GM19099 (cell line): ENCODE results near the gene MARCHF9.
A peak's percentile ranks its signal among the peaks of the same experiment; 100 is the strongest.

Experiments used
- POLR2A ChIP-seq: IDR thresholded peaks from 3 replicates; pipeline ENCODE4 v1.6.1; 2011; ENCODE audit warnings: low read depth; ENCODE audit not compliant: insufficient read length; ENCODE audit errors: extremely low read depth

The MARCHF9 gene

DNA sequence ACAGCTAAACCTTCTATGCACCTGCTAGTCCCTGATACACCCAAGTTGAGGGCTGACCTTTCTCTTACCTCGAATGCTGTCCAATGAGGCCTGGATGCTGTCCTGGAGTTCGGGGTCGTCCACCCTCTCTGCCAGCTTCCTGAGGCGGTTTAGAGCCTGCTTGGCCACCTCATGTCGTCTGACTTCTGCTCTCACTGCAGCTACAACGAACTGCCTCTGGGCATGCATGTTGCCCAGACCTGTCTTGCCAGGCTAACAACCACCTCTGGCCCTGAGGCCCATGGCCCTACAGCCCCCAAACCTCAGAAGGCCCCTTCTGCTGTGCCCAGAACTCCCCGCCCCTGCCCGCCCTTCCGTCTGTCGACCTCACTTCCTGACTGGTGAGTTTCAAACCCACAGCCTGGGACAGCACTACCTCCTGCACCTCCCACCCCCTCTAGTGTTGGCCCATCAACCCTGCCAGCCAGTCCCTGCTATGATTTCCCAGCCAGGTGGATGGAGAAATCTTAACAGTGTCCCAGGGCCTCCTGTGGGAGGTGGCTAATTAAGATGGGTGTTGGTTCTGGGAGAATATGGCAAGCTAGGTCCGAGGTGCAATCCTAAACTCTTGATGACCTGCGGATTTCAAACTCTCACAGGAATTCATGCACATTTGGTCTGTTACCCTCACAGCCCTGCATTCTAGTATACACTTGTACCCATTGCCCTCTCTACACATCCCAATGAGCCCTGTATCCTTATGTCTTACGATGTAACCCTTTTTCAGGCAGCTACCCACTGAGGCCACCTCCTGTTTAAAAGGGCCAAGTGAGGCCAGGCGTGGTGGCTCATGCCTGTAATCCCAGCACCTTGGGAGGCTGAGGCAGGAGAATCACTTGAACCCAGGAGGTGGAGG is 12.8 kb upstream of the MARCHF9 start:
- TF ChIP-seq POLR2A, result peak; percentile 55

DNA sequence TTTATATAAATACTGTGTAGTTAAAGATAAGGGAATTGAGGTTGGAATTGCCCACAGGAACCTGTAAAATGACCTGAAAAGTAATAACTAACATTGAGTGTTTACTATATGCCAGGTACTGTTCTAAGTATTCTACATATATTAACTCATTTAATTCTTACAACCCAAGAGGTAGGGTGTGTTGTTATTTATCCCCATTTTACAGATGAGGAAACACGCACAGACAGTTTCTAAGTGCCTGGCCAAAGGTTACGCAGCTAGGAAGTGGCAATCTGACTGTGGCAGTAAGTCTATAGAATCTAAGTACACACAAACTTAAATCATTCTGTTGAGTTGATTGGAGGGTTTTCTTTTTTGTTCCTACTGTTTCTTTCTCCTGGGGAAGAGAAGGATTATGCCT is 11.1 kb upstream of the MARCHF9 start:
- no peak for TF ChIP-seq POLR2A

DNA sequence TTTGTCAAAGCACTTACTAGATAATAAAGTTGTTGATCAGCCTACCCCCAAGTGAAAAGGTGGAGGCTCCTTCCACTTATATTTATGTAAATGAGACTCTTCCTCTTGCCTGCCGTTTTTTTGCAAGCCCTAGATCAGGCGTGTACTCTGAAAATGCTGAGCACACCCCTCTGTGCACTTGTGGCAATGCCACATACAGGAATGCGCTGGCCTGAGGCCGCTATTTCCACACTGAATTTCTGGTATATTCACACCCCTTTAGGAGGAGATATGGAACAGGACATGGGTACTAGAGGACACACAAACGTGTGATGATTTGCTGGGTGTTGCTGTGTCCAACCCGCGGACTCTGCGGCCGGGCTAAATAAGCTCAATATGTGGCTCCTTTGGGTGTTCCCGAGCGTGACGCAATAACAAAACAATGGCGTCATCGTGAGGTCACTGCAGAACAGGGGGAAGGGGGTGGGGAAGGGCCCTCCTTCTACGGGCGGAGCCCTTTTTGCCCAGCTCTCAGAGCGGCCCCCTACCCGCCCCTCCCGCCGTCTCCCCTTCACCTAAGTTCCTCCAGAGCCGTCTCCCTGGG is 10.6 kb upstream of the MARCHF9 start:
- no peak for TF ChIP-seq POLR2A

DNA sequence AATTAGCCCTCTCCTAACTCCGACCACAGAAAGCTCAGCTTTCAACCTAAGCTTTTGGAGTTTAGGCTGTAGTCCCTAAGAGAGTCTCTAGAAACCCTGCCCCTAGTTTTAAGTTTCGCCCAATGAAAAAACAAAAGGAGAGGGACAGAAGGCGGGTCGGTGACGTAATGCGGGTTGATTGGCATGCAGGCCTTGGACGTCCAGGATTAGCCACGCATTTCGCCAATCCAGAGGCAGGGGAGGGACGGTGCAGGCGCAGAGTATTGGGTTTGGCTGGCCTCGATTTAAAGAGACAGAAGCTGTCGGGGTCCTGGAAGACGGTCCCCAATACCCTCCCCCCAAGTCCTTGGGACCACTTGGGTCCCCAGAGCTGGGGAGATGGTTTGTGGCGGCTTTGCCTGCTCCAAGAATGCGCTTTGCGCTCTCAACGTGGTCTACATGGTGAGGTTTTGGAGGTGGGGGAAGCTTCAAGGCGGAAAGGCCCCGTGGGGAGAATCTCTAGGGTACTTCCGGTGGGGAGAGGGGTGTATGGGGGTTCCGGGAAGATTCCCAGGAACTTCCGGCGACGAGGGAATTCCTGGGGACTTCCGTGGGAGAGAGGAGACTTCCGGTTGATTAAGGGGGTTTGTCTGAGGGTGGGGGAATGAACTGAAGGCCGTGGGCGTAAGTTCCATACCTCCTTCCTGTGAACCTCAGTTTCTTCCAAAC is 10.0 kb upstream of the MARCHF9 start, which contains the start of gene TSPAN31:
Gene TSPAN31 (plus strand): TSS at position 263 of the 708 bp plus-strand sequence. CDS start 116 bp downstream, at position 379.
- peak; percentile 58 for TF ChIP-seq POLR2A

DNA sequence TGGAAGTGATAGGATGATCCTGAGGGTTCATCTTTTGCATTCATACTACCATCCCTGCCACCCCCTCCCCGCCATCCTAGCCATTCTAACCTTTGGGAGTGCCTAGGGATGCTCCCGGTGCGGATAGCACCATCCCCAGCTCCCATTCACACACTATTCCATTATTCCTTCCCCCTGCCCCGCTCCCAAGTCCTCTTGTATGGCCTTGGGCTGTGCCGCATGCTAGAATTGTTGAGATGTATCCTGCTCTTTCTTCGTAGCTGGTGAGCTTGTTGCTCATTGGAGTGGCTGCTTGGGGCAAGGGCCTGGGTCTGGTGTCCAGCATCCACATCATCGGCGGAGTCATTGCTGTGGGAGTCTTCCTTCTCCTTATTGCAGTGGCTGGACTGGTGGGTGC is 9.4 kb upstream of the MARCHF9 start:
- no peak for TF ChIP-seq POLR2A

DNA sequence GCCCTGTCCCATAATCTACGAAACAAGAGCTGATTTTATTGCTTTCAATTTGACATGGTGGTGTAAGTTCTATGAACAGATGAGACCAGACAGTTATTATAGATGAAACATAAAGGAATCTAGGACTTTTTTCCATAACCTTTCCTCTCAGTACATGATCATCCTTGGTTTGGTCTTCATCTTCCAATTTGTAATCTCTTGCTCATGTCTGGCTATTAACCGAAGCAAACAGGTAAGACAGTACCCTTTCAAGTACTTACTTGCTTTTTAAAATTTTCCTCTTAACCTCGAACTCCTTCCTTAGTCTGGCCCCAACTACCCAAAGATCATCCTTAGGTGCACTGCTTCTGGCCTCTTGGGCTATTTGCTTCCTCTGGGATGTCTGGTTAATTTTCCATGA is 8.9 kb upstream of the MARCHF9 start:
- TF ChIP-seq POLR2A, result no peak

DNA sequence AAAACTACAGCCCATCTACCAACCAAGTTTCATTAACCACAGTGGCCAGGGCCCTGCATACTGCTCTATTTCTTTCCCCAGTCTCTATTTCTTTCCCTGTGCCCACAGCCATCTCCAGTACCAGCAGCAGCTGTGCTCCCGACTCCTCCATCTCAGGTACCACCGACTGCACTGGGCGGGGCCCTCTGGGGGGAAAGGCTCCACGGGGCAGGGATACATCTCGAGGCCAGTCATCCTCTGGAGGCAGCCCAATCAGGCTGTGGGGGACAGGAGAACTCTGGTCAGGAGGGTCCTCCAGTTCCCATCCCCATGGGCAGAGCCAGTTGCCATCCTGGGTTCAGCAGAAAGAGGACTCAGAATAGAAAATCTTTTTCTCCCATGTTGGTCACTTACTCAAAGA is 5.8 kb upstream of the MARCHF9 start:
- no peak for TF ChIP-seq POLR2A

DNA sequence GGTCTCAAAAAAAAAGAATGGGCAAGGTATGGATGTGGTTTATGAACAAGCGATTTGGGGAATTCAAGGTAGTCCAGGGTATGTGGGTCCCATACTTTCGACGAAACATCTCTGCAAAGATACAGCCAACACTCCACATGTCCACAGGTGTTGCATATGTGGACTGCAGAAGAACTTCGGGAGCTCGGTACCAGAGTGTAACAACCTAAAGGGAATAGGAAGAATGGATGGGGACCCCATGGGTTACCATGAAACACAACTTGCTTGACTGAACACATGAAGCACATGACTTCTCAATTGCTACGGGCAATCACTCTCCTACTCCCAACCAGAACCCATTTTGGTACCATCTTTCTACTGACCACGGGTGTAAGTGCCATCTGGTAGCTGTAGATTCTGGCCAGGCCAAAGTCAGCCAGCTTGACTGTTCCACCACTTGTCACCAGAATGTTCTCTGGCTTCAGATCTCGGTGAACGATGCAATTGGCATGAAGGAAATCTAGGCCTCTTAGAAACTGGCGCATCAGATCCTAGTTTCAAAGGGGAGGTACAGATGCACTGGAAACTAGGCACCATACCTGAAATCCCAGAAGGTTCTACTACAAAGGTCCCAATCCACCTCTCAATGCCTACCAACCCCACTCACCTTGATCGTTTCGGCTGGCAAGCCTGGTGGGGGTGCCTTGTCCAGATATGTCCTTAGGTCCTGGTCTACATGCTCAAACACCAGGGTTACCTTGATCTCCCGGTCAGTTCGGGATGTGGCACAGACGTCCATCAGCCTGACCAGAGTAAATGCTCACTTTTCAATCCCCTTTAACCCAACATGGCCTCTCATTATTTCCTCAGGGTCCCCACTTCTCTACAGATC is 4.1 kb upstream of the MARCHF9 start:
- TF ChIP-seq POLR2A, result peak; percentile 33

DNA sequence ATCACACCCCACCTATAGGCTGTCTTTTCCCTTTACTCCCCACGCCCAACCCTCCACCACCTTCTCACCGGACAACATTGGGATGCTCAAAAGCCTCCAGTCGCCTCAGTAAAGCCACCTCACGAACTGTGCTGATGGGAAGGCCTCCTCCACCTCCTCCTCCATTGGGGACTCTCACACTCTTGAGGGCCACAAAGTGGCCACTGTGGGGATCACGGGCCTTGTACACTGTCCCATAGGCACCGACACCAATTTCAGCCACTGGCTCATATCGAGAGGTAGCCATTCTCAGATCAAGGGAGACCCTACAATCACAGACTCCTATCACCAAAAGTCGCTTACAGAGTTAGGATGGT is 3.5 kb upstream of the MARCHF9 start:
- TF ChIP-seq POLR2A, result no peak

DNA sequence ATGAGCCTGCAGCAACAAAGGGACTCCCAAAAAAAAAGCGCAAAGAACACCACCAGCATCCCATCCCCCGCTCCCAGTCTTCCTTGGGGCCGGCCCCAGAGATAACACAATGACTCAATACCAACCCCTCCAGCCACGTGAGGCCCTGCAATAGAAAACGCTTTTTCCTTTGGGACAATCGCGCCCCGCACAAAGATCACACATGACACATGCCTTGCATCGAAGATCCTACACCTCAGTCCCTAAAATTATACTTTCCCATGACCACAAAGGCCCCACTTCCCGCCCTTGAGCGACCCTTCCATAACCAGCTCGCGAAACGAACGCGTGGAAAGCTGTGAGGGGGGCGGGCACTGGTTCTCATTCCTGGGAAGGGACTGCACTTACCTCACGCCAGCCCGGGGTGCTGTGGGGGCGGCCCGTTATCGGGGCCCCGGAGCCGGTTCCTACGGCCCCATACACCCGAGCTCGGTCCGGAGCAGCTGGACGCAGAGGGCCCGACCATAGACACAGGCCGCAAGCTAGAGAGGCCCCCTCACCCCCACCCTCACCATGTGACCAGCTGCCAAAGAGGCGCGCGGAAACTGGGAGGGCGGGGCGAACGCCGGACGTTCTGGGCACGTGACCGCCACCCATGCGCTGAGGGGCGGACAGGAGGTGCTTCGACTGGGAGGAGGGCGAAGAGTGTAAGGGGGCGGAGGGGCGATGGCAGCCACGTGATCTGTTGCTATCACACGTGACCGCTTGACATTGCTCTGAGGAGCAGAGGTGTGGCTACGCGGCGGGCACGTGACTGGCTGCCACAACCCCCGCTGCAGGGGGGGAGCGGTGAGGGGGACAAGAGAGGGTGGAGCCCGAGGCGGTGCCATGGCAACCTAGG is 2.9 kb upstream of the MARCHF9 start, which contains the start of gene CDK4:
Gene CDK4 (minus strand): TSS at position 523 of the 880 bp plus-strand sequence. CDS start 593 bp downstream, outside the sequence.
- TF ChIP-seq POLR2A, result peak; percentile 71

DNA sequence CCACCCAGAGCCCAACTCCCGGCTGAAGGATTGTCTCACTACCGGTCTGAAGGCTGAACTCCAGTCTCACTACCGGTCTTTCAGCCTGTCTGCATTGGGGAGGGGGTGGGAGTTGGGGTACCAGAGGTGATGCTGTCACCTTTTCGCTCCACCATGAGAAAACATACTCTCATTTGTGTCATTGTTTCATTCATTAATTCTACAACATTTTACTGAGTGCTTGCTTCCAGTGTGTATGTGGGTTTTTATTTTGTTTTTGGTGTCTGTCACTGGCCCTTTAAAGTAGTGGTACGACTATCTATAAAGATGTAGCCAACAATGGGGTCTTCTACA is 2.3 kb upstream of the MARCHF9 start:
- no peak for TF ChIP-seq POLR2A

DNA sequence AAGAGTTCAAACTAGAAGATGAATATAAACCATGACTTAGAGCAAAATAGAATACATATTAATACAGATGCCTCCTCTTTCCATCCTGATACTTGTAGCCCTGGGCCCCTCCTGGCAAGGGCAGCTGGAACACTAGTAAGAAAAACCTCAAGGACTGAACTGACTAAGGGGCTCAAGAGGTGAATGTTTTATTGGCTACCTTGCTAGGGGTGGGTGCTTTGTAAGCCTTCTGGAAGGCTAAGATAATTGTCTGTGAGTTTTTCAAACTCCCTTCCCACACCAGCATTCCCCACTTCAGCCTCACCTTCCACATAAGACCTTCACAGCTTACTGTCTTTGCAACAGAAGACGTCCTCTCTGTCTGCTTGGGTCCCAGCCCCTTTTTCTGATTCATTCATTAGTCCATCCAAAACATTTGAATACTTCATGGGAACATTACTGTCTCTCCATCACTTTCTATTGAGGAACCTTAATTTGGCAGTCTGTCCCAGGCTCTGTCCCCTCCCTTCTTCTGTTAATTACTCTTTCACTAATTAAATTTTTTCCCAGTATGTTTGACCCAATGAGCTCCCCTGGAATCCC is 1.1 kb upstream of the MARCHF9 start:
- no peak for TF ChIP-seq POLR2A

DNA sequence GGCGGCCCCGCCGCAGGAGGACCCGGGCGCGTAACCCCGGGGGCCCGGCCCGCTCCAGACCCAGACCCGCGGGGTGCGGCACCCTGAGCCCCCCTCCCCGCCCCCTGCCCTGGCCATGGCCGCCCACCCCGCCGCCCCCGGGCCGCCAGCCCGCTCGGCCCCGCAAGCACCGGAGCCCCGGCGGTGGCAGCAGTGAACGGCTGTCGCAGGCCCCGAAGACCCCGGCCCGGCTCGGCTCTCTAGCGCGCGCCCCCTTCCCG is 221 bp downstream of the MARCHF9 start:
- no peak for TF ChIP-seq POLR2A
